VCaP (cell line): ENCODE data around the gene KCNC3.
A peak's percentile ranks its signal among the peaks of the same experiment; 100 is the strongest.

ENCODE experiments used
- H3K27ac ChIP-seq: fragments of 450-650 bp; 2 replicates; pipeline ENCODE4 v1.5.1; 2017
- CTCF ChIP-seq: fragments of 450-650 bp; conservative IDR thresholded peaks from 2 replicates; pipeline ENCODE4 v1.5.1; 2017; ENCODE audit warnings: mild to moderate bottlenecking, moderate library complexity

KCNC3 gene

DNA sequence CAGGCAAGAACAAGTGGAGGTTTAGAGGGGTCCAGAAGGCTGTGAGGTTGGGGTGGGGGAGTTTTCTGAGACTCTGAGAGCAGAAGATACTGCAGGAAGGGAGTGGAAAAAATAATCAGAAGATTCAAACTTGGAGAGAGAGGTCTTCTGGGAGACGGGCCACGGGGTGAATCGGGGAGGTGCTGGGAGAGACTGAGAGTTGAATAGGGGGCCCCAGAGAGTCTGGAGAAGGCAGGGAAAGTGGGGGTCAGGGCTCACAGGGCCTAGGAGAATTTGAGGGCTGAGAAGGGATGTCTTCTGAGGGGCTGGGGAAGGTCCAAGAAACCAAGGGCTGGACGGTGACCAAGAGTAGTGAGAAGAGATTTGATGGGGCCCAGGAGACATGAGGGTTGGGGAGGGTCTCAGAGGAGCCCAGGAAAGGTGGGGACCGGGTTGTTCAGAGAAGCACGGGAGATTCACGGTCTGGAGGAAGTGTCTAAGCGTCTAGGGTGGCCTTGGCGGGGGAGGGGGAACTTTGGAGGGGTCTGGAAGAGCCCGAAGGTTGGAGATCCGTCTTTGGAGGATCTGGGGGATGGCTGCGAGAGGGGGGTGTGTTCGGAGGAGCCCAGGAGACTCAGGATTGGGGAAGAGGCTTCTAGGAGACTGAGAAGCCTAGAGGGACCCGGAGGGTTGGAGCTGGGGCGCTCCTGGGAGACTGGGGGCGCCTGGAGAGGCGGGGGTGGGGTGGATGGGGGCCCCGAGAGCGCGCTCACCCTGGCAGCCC is 1.5 kb downstream of the KCNC3 start:
- TF ChIP-seq CTCF: no peak

DNA sequence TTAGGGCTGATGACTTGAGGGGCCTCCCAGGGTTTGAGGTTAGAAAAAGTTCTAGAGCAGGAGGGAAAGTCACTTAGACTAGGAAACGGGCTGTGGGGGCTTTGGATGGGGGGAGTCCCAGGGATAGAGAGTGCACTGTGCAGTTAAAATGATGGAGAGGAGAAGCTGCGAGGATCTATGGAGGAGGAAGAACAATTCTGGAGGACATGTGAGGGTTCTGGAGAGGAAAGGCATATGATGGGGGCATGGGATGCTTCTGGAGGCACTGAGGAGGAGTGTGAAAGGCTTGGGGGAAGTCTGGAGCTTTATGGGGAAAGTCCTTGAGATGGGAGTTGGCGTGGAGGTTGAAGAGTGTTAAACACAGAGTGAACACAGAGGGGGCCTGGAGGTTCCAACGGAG is 2.2 kb downstream of the KCNC3 start:
- no peak for TF ChIP-seq CTCF
- no peak overlapping the region for H3K27ac ChIP-seq

More for the DNA sequence above, 1.5 kb downstream of the KCNC3 start:
- H3K27ac ChIP-seq: no peak overlapping the region

DNA sequence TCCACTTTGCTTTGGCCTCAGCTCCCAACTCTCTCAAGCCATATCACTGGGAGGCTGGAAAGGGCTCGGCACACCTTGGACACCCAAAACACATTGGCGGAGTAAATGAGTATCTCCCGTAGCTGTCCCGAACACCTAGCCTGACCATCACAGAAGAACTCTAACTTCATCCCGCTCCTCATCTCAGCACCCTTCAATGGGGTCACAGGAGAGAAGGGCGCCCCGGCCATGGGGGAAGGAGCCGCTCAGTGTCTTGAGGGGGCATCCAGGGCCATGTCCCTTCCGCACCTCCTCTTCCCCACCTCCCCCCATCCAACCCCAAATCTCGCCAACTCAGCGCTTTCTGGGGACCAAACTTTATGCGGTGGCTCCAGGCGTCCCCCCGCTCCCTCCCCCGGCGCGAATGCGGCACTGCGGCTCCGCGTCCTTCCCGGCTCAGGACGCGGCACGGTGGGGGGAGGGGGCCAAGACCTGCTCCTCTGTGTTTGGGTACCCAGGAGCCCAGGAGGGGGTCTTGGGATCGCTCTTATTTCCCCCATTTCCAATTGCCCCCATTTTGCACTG is 3.0 kb downstream of the KCNC3 start:
- H3K27ac ChIP-seq: peak overlapping the region; percentile 74; the same call in 1 of the 2 replicates

GRCh38 chr19:50325310-50326100 is 3.7 kb downstream of the KCNC3 start:
- peak overlapping the region; percentile 74; the same call in 1 of the 2 replicates for H3K27ac ChIP-seq
- TF ChIP-seq CTCF: no peak

More for the DNA sequence above, 3.0 kb downstream of the KCNC3 start:
- TF ChIP-seq CTCF: no peak

DNA sequence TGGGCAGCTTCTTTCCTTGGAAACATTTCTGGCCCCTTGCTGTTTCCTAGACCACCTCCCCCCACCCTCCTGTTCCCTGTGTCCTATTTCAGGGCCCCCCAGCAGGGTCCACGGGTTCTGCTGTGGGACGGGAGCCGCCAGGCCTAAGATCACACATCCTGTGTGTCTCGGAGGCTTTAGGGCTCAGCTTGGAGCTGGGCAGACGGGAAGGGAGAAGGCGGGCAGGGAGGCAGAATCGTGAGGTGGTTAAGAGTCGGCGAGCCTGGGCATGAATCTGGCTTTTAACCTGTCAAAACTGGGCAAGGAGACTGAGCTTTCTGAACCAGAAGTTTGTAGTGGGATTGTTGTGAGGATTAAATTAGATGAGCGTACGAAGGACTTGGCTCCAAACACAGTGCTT is 4.8 kb downstream of the KCNC3 start:
- H3K27ac ChIP-seq: peak overlapping the region; percentile 74; the same call in 1 of the 2 replicates
- TF ChIP-seq CTCF: no peak

DNA sequence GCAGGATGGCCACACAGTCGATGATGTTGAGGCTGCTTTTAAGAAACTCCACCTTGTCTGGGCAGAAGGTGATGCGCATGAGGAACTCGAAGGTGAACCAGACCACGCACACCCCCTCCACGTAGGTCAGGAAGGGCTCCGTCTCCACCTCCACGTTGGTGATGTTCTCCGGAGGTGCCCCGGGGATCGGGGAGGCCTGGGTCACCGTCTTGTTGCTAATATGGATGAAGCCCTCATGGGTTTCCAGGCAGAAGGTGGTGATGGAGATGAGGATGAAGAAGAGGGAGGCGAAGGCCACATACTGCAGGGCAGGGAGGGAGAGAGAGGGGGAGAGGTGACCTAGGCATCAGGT is 5.4 kb downstream of the KCNC3 start:
- no peak overlapping the region for H3K27ac ChIP-seq
- no peak for TF ChIP-seq CTCF
